Gastroesophageal sphincter (tissue), 4 donors: Measurements from ENCODE around the gene NAPSA. TPM values are rescaled to one million over a fixed set of nuclear protein-coding genes. Genes with fewer than 3 reads are reported as not detected.

Experiments
- ATAC-seq: fragments of 150-250 bp; one replicate; pipeline ENCODE4 v1.9.1; 2016; ENCODE audit warnings: mild to moderate bottlenecking, moderate library complexity
- H3K27ac ChIP-seq, 4 donors: fragments of 200-600 bp; sonication (generic) in 3 of 4; 1 replicate in 3 of 4; 2 replicates in 1 of 4; pipeline ENCODE4 v1.5.1; 2016 to 2019
- H3K27me3 ChIP-seq: fragments of 200-600 bp; sonication (generic); one replicate; pipeline ENCODE4 v1.5.1; 2019
- H3K36me3 ChIP-seq, 2 donors: fragments of 200-600 bp; sonication (generic); one replicate each; pipeline ENCODE4 v1.5.1; 2019; ENCODE audit warnings: control low read depth in 1 of 2
- H3K4me1 ChIP-seq, 3 donors: fragments of 200-600 bp; sonication (generic); 1 replicate in 2 of 3; 2 replicates in 1 of 3; pipeline ENCODE4 v1.5.1; 2016 to 2019; ENCODE audit warnings: control low read depth in 2 of 3
- H3K4me3 ChIP-seq, 2 donors: fragments of 200-600 bp; sonication (generic); one replicate each; pipeline ENCODE4 v1.5.1; 2019; ENCODE audit warnings: mild to moderate bottlenecking in 1 of 2, moderate library complexity in 1 of 2
- H3K9me3 ChIP-seq, 3 donors: fragments of 200-600 bp; sonication (generic); one replicate each; pipeline ENCODE4 v1.5.1; 2017 to 2019; ENCODE audit warnings: control low read depth in 2 of 3
- EP300 ChIP-seq: sonication (generic); formaldehyde crosslinking; IDR thresholded peaks from one replicate; pipeline ENCODE4 v1.6.1; 2017; ENCODE audit warnings: antibody characterized with exemption, mild to moderate bottlenecking
- POLR2A ChIP-seq, 2 donors: fragments of 450-650 bp; IDR thresholded peaks; one replicate each; pipeline ENCODE4 v1.6.1; 2017; ENCODE audit warnings: antibody characterized with exemption in 2 of 2, mild to moderate bottlenecking in 2 of 2, moderate library complexity in 1 of 2
- POLR2AphosphoS5 ChIP-seq: sonication (generic); formaldehyde crosslinking; IDR thresholded peaks from one replicate; pipeline ENCODE4 v1.6.1; 2017; ENCODE audit warnings: antibody characterized with exemption
- WGBS, 2 donors: methylation state at CpG; one replicate each; pipeline ENCODE4 v1.1.5; 2018; ENCODE audit warnings: low coverage in 1 of 2; 5-methylcytosine and 5-hydroxymethylcytosine counted together
- total RNA-seq, 4 donors: library from RNA; depleted of rRNA; stranded (reverse); fragments of >200 nt; gene quantifications; one replicate each; pipeline ENCODE4 v1.1.0, GENCODE V29; 2016
- TF ChIP-seq, protein P1 (sequence below), 4 experiments: fragments of 200-600 bp in 2 of 4; fragments of 450-650 bp in 2 of 4; sonication (generic) in 1 of 4; IDR thresholded peaks; one replicate each; pipeline ENCODE4 v1.5.1; 2017 to 2019; ENCODE audit warnings: antibody characterized with exemption in 4 of 4, mild to moderate bottlenecking in 2 of 4, moderate library complexity in 2 of 4

The NAPSA gene
- total RNA-seq, 4 donors from 2014 or later: 1.0 TPM; not detected in 3

DNA sequence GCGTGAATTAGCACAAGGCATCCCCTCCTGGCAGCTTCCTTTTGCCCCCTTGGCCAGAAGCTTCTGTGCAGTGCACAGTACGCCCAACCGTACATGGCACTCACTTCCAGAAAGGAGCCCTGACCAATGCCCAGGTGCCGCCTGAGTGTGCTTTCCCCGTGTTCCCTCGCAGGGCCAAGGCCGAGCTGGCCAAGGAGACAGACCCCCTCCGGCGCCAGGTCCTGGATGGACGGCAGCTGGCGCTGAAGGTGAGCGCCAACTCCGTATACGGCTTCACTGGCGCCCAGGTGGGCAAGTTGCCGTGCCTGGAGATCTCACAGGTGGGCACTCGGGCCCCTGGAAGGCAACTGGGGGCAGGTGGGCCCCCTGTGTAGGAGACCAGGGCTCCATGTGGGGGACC is 43.9 kb upstream of the NAPSA start:
- WGBS, 2 donors: no CpG with 5 or more reads among the region's 17 CpGs
- no peaks in the 10 kb centered on the region for H3K27me3 ChIP-seq
- H3K9me3 ChIP-seq: no peaks in the 10 kb centered on the region
- H3K27ac ChIP-seq: no peak overlapping the region
- no peaks in the 10 kb centered on the region for H3K4me1 ChIP-seq
- no peak overlapping the region for H3K4me3 ChIP-seq
- peaks cover 0 to 55% of the 10 kb centered on the region in 2 donors for H3K36me3 ChIP-seq
- no peak for ATAC-seq
- TF ChIP-seq, protein P1, sequence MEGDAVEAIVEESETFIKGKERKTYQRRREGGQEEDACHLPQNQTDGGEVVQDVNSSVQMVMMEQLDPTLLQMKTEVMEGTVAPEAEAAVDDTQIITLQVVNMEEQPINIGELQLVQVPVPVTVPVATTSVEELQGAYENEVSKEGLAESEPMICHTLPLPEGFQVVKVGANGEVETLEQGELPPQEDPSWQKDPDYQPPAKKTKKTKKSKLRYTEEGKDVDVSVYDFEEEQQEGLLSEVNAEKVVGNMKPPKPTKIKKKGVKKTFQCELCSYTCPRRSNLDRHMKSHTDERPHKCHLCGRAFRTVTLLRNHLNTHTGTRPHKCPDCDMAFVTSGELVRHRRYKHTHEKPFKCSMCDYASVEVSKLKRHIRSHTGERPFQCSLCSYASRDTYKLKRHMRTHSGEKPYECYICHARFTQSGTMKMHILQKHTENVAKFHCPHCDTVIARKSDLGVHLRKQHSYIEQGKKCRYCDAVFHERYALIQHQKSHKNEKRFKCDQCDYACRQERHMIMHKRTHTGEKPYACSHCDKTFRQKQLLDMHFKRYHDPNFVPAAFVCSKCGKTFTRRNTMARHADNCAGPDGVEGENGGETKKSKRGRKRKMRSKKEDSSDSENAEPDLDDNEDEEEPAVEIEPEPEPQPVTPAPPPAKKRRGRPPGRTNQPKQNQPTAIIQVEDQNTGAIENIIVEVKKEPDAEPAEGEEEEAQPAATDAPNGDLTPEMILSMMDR (IDR thresholded peaks at IDR 0.05): no peak
- TF ChIP-seq POLR2AphosphoS5 (no peak), POLR2A (IDR thresholded peaks at IDR 0.05) (no peak), EP300 (no peak)

DNA sequence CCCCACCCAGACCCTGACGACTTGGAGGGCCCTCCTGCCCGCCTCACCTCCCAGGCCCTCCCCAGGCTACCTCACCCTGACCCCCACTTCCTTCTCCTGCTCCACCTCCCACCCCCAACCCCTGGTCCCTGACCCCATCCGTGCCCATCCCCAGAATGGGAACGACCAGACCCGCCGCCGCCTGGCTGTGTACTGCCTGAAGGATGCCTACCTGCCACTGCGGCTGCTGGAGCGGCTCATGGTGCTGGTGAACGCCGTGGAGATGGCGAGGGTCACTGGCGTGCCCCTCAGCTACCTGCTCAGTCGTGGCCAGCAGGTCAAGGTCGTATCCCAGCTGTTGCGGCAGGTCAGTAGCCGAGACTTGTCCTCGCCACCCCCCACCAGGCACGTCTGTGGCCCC is 41.4 kb upstream of the NAPSA start:
- Histone ChIP-seq H3K4me1 (no peaks in the 10 kb centered on the region), H3K36me3 (peaks cover 0 to 79% of the 10 kb centered on the region in 2 donors), H3K27ac (no peak overlapping the region), H3K9me3 (no peaks in the 10 kb centered on the region), H3K27me3 (no peaks in the 10 kb centered on the region), H3K4me3 (no peak overlapping the region)
- TF ChIP-seq EP300 (no peak), POLR2AphosphoS5 (no peak), POLR2A (IDR thresholded peaks at IDR 0.05) (no peak)
- TF ChIP-seq, protein P1 (IDR thresholded peaks at IDR 0.05): no peak
- 80 to 100% methylated on average over 1 to 3 of the region's 19 CpGs for WGBS, 2 donors
- no peak for ATAC-seq

DNA sequence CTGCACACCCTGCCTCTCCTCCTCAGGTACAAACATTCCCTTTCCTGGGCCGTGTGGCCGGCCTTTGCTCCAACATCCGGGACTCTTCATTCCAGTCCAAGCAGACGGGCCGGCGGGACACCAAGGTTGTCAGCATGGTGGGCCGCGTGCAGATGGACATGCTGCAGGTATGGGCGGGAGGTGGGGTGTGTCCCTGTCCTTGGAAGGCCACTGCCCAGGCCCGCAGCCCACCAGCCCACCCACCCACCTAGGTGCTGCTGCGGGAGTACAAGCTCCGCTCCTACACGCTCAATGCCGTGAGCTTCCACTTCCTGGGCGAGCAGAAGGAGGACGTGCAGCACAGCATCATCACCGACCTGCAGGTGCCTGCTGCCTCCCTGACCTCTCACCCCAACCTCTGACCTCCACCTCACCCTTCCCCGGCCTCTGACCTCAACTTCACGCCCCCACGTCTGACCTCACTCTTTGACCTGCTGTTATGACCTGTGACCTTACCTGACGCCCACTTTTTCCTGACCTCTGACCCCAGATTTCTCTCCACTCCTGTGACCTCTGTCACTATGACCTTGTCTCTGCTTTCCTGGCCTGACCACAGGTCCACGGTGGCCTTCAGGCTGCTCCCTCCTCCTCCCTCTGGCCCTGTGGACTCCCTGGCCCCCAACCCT is 40.8 kb upstream of the NAPSA start:
- H3K36me3 ChIP-seq: peaks cover 0 to 79% of the 10 kb centered on the region in 2 donors
- TF ChIP-seq EP300 (no peak), POLR2A (IDR thresholded peaks at IDR 0.05) (no peak), POLR2AphosphoS5 (no peak)
- TF ChIP-seq, protein P1 (IDR thresholded peaks at IDR 0.05): no peak

DNA sequence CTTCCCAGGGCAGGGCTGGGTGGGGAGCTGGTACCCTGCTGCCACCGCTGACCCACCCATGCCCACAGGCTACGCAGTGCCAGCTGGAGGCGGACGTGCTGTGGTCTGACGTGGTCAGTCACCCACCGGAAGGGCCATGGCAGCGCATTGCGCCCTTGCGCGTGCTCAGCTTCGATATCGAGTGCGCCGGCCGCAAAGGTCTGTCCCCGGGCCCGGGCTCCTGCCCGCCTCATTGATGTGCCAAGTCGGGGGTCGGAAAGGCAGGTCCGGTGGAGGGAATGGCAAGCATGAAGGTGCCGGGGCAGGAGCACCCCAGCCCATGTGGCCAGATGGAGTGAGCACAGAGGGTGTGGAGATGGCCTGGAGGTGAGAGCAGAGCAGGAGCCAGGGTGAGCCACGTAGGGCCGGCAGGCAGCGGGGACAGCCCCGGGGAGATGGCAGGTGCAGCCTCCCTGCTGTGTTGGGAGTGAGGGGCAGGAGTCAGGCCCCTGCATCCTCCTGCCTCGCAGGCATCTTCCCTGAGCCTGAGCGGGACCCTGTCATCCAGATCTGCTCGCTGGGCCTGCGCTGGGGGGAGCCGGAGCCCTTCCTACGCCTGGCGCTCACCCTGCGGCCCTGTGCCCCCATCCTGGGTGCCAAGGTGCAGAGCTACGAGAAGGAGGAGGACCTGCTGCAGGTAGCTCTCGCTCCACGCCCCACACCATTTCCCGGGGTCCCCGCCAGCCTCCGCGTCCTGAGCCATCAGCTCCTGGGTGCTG is 37.3 kb upstream of the NAPSA start:
- no peak for ATAC-seq
- Histone ChIP-seq H3K4me1 (no peaks in the 10 kb centered on the region), H3K4me3 (no peak overlapping the region), H3K9me3 (no peaks in the 10 kb centered on the region), H3K27ac (no peak overlapping the region), H3K27me3 (no peaks in the 10 kb centered on the region), H3K36me3 (peaks cover 0 to 63% of the 10 kb centered on the region in 2 donors)
- TF ChIP-seq POLR2AphosphoS5 (no peak), EP300 (no peak)
- TF ChIP-seq, protein P1 (IDR thresholded peaks at IDR 0.05): no peak
- WGBS, 2 donors: 83% methylated on average over 9 of the region's 41 CpGs; no CpG with 5 or more reads in 1 of the 2 donors

More for the DNA sequence above, 40.8 kb upstream of the NAPSA start:
- Histone ChIP-seq H3K4me1 (no peaks in the 10 kb centered on the region), H3K9me3 (no peaks in the 10 kb centered on the region), H3K27ac (no peak overlapping the region), H3K27me3 (no peaks in the 10 kb centered on the region), H3K4me3 (no peak overlapping the region)
- ATAC-seq: no peak
- 83 to 88% methylated on average over 1 to 11 of the region's 22 CpGs for WGBS, 2 donors
